NCI-H510A (cell line): Measurements from ENCODE around the gene UNC93B1.

ENCODE experiments used
- DNase-seq: peaks from one replicate; lab custom pipeline; 2025; lab: John Stamatoyannopoulos, UW

UNC93B1 gene

GRCh38 chr11:68040101-68040956 lies 36.4 kb upstream of the UNC93B1 start:
- no peak for DNase-seq

- no peak for DNase-seq
Measured at GRCh38 chr11:68039526-68040086, 35.7 kb upstream of the UNC93B1 start.

- no peak for DNase-seq
Measured at GRCh38 chr11:68038718-68039525, 35.0 kb upstream of the UNC93B1 start, which contains the start of gene TCIRG1. Gene TCIRG1, plus strand, starts transcription at chr11:68039025. Its CDS starts 2,247 bp downstream, at chr11:68041272.

- no peak for DNase-seq
Measured at GRCh38 chr11:68038226-68038717, 34.4 kb upstream of the UNC93B1 start.

- no peak for DNase-seq
Measured at GRCh38 chr11:68037411-68038225, 33.7 kb upstream of the UNC93B1 start.

GRCh38 chr11:68036717-68037239 lies 32.9 kb upstream of the UNC93B1 start:
- no peak for DNase-seq

GRCh38 chr11:68036141-68036716 lies 32.3 kb upstream of the UNC93B1 start:
- DNase-seq: no peak

- DNase-seq: no peak
Measured at GRCh38 chr11:68035266-68035876, 31.5 kb upstream of the UNC93B1 start.

GRCh38 chr11:68033708-68034045 lies 29.8 kb upstream of the UNC93B1 start:
- no peak for DNase-seq

GRCh38 chr11:68032997-68033707 lies 29.3 kb upstream of the UNC93B1 start:
- no peak for DNase-seq

- no peak for DNase-seq
Measured at GRCh38 chr11:68032003-68032402, 28.1 kb upstream of the UNC93B1 start.

GRCh38 chr11:68031144-68031464 lies 27.2 kb upstream of the UNC93B1 start:
- no peak for DNase-seq

- DNase-seq: peak; percentile 99
Measured at GRCh38 chr11:68030318-68031143, 26.6 kb upstream of the UNC93B1 start, which contains the start of gene NDUFS8. Gene NDUFS8, plus strand, starts transcription at chr11:68030681. Its CDS starts 1,471 bp downstream, at chr11:68032152.

- DNase-seq: no peak
Measured at GRCh38 chr11:68028802-68029545, 25.1 kb upstream of the UNC93B1 start.

- DNase-seq: no peak
Measured at GRCh38 chr11:68027667-68028066, 23.8 kb upstream of the UNC93B1 start.

- DNase-seq: peak; percentile 61
Measured at GRCh38 chr11:68026391-68027105, 22.7 kb upstream of the UNC93B1 start.

GRCh38 chr11:68025047-68025446 lies 21.1 kb upstream of the UNC93B1 start:
- DNase-seq: no peak

- DNase-seq: no peak
Measured at GRCh38 chr11:68024508-68024907, 20.6 kb upstream of the UNC93B1 start.
